Muscle layer of duodenum (tissue), 2 donors: ENCODE results near the gene GPR6.

Experiments used
- H3K27ac ChIP-seq: one replicate; pipeline ENCODE4 v1.7.0; 2013; ENCODE audit warnings: mild to moderate bottlenecking, low read length
- H3K27me3 ChIP-seq: one replicate; pipeline ENCODE4 v1.7.0; 2013; ENCODE audit warnings: low read depth, mild to moderate bottlenecking, control low read depth, low read length
- H3K36me3 ChIP-seq, 2 donors: one replicate each; pipeline ENCODE4 v1.7.0; 2013; ENCODE audit warnings: low read length in 2 of 2, control low read depth in 1 of 2, mild to moderate bottlenecking in 1 of 2; ENCODE audit not compliant: insufficient read depth in 2 of 2, control insufficient read depth in 1 of 2
- H3K4me1 ChIP-seq, 2 donors: one replicate each; pipeline ENCODE4 v1.7.0; 2013; ENCODE audit warnings: low read length in 2 of 2, mild to moderate bottlenecking in 2 of 2, control low read depth in 1 of 2, moderate library complexity in 1 of 2; ENCODE audit not compliant: insufficient read depth in 2 of 2, control insufficient read depth in 1 of 2
- H3K4me3 ChIP-seq, 2 donors: one replicate each; pipeline ENCODE4 v1.7.0; 2013; ENCODE audit warnings: low read length in 2 of 2, low read depth in 1 of 2, mild to moderate bottlenecking in 1 of 2
- H3K9me3 ChIP-seq, 2 donors: one replicate each; pipeline ENCODE4 v1.7.0; 2013; ENCODE audit warnings: low read length in 2 of 2, control low read depth in 1 of 2, mild to moderate bottlenecking in 1 of 2; ENCODE audit not compliant: control insufficient read depth in 1 of 2
- donor health status: healthy.

The GPR6 gene

DNA sequence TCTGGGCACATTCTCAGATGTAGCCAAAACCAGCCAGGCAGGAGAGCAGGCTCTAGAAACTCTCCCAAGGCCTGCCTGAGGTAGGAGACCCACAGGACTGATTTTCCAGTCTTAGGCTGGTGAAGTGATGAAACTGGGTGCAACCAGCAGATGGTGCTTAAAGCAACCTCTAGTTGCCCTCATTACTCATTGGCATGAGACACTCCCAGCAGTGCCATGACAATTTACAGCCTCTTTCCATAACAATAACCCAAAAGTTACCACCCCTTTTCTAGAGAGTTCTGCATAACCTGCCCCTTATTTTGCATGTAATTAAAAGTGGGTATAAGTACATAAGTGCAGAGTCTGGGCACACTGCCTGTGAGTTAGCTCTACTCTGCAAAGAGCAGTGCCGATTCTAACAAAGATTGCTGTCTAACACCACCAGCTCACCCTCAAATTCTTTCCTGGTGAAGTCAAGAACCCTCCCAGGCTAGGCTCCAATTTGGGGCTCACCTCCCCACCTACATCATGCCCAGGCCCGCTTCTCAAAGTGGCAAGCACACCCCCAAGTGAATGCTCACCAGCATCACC is 14.4 kb upstream of the GPR6 start:
- H3K9me3 ChIP-seq: no peaks in the 10 kb centered on the region
- no peaks in the 10 kb centered on the region for H3K4me1 ChIP-seq

DNA sequence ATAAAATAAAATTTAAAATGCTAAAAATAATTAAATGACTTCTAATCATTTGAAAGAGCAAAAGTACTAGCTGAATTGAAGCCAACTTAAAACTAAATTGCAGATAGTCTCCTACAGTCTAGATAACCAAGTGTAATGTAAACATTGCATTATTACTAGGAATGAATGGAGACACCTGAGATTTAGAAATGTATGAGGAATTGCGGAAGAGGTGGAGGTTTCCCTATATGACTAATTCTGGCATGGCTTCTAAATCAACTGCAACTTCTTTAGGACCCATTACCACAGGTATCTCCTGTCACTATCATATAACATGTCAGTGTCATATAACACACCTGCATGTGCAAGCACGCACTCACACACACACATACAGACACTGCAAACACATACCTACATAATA is 13.2 kb upstream of the GPR6 start:
- no peaks in the 10 kb centered on the region for H3K36me3 ChIP-seq

More for the DNA sequence above, 14.4 kb upstream of the GPR6 start:
- no peaks in the 10 kb centered on the region for H3K27me3 ChIP-seq
- H3K36me3 ChIP-seq: no peaks in the 10 kb centered on the region
- no peak overlapping the region for H3K27ac ChIP-seq
- H3K4me3 ChIP-seq: no peak overlapping the region

DNA sequence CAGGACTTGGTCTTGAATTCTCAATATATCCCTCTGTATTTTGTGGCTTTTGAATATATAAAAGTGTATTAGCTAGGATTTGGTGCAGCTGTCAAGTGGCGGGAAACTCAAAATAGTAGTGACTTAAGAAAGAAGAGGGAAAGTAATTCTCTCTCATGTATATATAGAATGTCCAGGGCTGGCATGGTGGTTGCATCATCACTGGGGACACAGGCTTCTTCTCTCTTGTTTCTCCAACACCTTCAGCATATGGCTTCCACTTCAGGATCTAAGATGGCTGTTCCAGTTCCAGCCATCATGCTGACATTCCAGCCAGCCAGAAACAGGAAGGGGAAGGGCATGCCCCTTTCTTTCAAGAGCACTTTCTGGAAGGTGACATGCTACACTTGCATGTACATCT is 11.8 kb upstream of the GPR6 start:
- H3K4me3 ChIP-seq: no peak overlapping the region
- H3K27ac ChIP-seq: no peak overlapping the region
- H3K9me3 ChIP-seq: no peaks in the 10 kb centered on the region
- H3K27me3 ChIP-seq: no peaks in the 10 kb centered on the region
- no peaks in the 10 kb centered on the region for H3K4me1 ChIP-seq
- H3K36me3 ChIP-seq: no peaks in the 10 kb centered on the region

More for the DNA sequence above, 13.2 kb upstream of the GPR6 start:
- Histone ChIP-seq H3K27me3 (no peaks in the 10 kb centered on the region), H3K4me3 (no peak overlapping the region), H3K27ac (no peak overlapping the region), H3K9me3 (no peaks in the 10 kb centered on the region), H3K4me1 (no peaks in the 10 kb centered on the region)

DNA sequence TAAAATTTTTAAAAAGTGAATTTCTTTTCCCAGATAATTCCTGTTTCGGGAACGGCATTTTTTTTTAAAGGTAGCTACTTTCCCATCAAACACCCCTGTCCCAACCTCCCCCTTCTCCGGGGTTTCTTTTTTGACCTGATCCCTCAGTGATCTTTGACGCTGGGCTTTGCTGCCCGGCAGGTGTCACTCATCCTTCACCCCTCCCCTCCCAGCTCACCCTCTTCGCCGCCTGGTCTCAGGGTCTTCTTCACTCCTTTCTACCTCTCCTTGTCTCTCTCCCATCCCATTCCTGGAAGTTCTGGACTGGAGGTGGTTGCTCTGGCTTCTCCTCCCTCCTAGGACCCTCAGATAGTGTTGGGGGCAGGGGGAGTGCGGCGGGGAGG is 329 bp upstream of the GPR6 start:
- Histone ChIP-seq H3K4me1 (peaks cover 0 to 5% of the 10 kb centered on the region in 2 donors), H3K9me3 (no peaks in the 10 kb centered on the region), H3K4me3 (no peak overlapping the region), H3K27me3 (peaks cover 20% of the 10 kb centered on the region), H3K36me3 (no peaks in the 10 kb centered on the region), H3K27ac (no peak overlapping the region)

DNA sequence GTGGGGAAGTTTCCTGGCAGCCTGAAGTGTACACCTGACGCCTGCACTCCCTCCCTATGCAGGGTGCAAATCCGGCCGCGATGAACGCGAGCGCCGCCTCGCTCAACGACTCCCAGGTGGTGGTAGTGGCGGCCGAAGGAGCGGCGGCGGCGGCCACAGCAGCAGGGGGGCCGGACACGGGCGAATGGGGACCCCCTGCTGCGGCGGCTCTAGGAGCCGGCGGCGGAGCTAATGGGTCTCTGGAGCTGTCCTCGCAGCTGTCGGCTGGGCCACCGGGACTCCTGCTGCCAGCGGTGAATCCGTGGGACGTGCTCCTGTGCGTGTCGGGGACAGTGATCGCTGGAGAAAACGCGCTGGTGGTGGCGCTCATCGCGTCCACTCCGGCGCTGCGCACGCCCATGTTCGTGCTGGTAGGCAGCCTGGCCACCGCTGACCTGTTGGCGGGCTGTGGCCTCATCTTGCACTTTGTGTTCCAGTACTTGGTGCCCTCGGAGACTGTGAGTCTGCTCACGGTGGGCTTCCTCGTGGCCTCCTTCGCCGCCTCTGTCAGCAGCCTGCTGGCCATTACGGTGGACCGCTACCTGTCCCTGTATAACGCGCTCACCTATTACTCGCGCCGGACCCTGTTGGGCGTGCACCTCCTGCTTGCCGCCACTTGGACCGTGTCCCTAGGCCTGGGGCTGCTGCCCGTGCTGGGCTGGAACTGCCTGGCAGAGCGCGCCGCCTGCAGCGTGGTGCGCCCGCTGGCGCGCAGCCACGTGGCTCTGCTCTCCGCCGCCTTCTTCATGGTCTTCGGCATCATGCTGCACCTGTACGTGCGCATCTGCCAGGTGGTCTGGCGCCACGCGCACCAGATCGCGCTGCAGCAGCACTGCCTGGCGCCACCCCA is 1.2 kb downstream of the GPR6 start:
- no peak overlapping the region for H3K27ac ChIP-seq
- no peaks in the 10 kb centered on the region for H3K9me3 ChIP-seq
- peaks cover 0 to 5% of the 10 kb centered on the region in 2 donors for H3K4me1 ChIP-seq
- no peak overlapping the region for H3K4me3 ChIP-seq
- H3K36me3 ChIP-seq: no peaks in the 10 kb centered on the region
- peaks cover 20% of the 10 kb centered on the region for H3K27me3 ChIP-seq

DNA sequence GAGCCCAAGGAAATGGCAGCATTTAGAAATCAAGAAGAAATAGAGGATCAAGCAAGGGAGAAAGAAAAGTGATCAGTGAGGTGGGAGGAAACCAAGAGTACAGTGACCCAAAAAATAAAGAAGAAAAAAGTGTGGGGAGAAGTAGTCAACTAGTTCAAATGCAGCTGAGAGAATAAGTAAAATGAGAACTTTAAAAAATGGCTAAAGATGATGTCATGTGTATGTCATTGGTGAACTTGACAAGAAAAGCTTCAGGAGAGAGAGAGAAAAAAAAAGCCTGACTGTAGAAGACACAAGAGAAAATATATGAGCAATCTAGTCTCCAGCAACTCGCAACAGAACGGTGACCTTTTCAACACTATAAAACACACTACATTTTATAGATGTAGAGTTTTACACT is 6.3 kb downstream of the GPR6 start:
- Histone ChIP-seq H3K27me3 (peaks cover 6% of the 10 kb centered on the region), H3K9me3 (no peaks in the 10 kb centered on the region), H3K4me1 (no peaks in the 10 kb centered on the region), H3K4me3 (no peak overlapping the region), H3K36me3 (no peaks in the 10 kb centered on the region), H3K27ac (no peak overlapping the region)

DNA sequence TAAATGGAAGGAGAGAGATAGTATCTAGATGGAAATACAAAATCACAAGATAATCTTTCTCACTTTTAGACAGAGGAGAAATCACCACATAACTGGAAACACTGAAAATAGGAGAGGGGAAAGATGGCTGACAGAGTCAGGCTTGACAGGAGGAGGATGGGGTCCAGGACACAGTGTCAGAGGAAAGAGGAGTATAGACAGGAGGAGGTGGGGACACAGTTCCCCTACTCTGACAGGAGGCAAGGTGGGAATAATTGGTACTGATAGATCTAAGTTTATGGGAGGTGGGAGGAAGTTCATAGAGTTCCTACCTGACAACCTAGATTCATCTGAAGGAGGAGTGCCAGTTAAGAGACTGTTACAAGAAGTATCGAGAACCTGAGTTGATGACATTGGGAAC is 9.1 kb downstream of the GPR6 start:
- Histone ChIP-seq H3K4me3 (no peak overlapping the region), H3K27ac (no peak overlapping the region), H3K4me1 (no peaks in the 10 kb centered on the region), H3K9me3 (no peaks in the 10 kb centered on the region), H3K27me3 (no peaks in the 10 kb centered on the region), H3K36me3 (no peaks in the 10 kb centered on the region)

DNA sequence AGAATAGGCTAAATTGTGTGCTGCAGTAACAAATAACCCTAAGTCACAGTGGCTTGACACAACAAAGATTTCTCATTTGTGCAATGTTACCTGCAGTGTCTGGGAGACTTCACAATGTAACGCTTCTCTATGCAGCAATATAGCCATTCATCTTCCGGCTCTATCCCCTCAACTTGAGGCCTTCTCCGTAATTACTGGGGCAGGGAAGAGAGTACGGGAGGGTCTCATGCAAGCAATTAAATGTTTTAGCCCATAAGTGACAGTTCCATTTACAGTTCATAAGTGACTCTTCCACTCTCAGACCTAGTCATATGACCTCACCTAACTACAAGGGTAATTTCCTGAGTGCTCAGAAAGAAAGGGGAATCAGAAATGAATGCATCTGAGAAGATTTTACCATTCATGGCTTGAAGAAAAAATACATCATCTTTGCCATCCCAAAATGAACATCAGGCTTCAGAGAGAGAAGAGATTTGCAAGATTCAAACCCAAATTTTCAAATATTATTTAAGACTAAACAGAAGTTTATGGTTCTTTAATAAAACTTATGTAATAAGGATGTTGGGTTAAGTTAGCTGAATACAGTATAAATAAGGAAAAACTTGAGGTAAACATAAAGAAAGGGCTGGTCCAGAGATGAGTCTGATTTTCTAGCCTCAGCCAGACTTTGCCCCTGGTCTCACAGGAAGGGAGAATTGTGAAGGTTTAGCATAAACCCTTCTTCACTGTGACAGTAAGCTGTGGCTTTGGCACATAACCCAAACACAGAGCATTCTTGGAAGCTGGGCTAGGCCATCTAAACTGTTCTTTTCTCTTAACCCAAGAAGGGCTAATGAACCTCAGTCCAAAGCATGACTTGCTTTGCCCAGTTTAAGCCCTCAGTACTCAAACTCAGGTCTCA is 13.3 kb downstream of the GPR6 start:
- Histone ChIP-seq H3K27ac (no peak overlapping the region), H3K4me1 (no peaks in the 10 kb centered on the region), H3K9me3 (no peaks in the 10 kb centered on the region), H3K27me3 (no peaks in the 10 kb centered on the region), H3K36me3 (no peaks in the 10 kb centered on the region), H3K4me3 (no peak overlapping the region)

DNA sequence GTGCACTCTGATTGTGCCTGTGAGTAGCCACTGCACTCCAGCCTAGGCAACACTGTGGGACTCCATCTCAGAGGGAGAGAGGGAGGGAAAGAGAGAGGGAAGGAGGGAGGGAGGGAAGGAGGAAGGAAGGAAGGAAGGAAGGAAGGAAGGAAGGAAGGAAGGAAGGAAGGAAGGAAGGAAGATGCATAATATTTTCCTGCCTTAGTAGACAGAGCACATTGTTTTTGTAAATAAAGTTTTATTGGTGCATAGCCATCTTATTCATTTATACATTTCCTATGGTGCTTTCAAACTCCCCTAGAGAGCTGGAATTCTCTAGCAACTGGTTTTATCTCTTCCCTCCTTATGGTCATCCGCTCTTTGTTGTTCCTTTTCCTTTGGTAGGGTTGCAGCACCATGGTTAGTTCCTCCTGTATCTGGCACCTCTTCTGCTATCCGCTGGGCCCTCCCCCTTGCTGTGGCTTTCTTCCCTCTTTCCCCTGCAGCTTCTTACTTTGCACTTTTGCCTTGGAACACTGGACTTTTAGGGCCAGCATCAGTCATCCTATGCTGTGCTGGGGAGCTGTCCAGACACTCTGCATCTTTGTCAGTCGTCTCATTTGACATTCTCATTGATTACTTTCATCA is 20.2 kb downstream of the GPR6 start:
- no peaks in the 10 kb centered on the region for H3K4me1 ChIP-seq
- no peak overlapping the region for H3K27ac ChIP-seq
- H3K36me3 ChIP-seq: no peaks in the 10 kb centered on the region
- no peak overlapping the region for H3K4me3 ChIP-seq
- H3K27me3 ChIP-seq: no peaks in the 10 kb centered on the region
- peaks cover 0 to 2% of the 10 kb centered on the region in 2 donors for H3K9me3 ChIP-seq

DNA sequence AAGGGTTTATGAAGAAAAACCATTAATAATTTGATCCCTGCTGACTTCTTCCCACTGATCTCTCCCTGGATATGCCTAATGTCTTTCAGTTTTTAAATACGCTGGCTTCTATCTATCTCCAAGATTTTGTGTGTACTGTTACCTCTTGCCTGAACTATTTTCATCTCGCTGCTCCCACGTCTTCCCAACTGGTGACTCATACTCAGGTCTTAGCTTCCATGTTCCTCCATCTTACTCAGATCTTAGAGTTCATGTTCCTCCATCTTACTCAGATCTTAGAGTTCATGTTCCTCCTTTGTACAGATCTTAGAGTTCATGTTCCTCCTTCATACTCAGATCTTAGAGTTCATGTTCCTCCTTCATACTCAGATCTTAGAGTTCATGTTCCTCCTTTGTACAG is 21.6 kb downstream of the GPR6 start:
- Histone ChIP-seq H3K9me3 (peaks cover 0 to 2% of the 10 kb centered on the region in 2 donors), H3K27me3 (no peaks in the 10 kb centered on the region), H3K4me3 (no peak overlapping the region), H3K36me3 (no peaks in the 10 kb centered on the region), H3K27ac (no peak overlapping the region), H3K4me1 (no peaks in the 10 kb centered on the region)

DNA sequence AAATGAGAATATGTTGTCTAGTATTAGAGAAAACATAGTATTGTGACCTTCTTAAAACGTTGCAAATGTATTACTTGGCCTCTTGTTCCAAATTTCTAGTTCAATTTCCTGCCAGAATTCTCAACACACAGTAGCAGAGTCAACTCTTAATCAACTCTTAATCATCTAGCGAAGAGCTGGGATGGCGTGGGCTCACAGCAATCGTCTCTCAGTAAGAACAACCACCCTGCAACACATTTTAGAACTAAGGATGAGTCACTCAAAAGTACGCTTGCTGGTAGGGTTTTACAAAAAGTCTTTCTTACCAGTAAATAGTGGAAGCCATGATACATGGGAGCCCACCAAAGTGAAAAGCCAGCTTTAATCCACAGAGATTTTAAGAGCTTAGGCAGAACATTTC is 24.6 kb downstream of the GPR6 start:
- H3K9me3 ChIP-seq: peaks cover 0 to 2% of the 10 kb centered on the region in 2 donors
- no peaks in the 10 kb centered on the region for H3K27me3 ChIP-seq
- H3K27ac ChIP-seq: no peak overlapping the region
- H3K36me3 ChIP-seq: no peaks in the 10 kb centered on the region
- no peaks in the 10 kb centered on the region for H3K4me1 ChIP-seq
- no peak overlapping the region for H3K4me3 ChIP-seq
